ENCODE data around the gene CSGALNACT2. TPM values are rescaled to one million over a fixed set of nuclear protein-coding genes. Genes with fewer than 3 reads are reported as not detected.

Gene CSGALNACT2
- total and polyA plus RNA-seq, 2 of the 13 experiments (the other 11 are each of a cell fraction or from before 2014, with no cell fraction given), result 3.3 to 7.1 TPM

DNA sequence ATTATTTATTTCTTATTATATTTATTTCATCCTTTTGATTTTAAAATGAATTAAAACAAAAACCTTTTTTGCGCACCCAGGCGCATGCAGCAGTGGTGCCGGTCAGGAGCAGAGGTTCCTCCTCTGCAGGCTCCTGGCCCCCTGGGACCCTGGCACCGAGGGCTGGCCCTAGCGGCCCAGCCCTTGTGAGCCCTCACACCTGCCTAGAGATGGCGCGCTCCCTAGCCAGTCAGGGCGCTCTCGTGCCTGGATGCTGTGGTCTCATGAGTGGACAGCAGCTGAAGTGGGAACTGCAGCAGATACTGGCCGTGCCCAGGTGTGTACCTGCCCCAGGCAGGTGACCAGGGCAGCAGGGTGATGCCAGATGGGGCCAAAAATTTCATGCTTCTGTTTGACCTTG lies 47.6 kb upstream of the CSGALNACT2 start (continued):
- TF ChIP-seq TCF12 (IDR thresholded peaks at IDR 0.05), result no peak
- TF ChIP-seq TCF12 (CRISPR knock-in tag; IDR thresholded peaks at IDR 0.05), result no peak
- no peak for TF ChIP-seq HDAC2 (CRISPR knock-in tag; IDR thresholded peaks at IDR 0.05)
- TF ChIP-seq, protein P1, sequence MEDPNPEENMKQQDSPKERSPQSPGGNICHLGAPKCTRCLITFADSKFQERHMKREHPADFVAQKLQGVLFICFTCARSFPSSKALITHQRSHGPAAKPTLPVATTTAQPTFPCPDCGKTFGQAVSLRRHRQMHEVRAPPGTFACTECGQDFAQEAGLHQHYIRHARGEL (CRISPR knock-in tag; IDR thresholded peaks at IDR 0.05), result no peak
- no peak for TF ChIP-seq ZNF230 (CRISPR knock-in tag; IDR thresholded peaks at IDR 0.05)
- no peak for TF ChIP-seq FOSL1 (CRISPR knock-in tag; IDR thresholded peaks at IDR 0.05; ENCODE audit: borderline replicate concordance)

DNA sequence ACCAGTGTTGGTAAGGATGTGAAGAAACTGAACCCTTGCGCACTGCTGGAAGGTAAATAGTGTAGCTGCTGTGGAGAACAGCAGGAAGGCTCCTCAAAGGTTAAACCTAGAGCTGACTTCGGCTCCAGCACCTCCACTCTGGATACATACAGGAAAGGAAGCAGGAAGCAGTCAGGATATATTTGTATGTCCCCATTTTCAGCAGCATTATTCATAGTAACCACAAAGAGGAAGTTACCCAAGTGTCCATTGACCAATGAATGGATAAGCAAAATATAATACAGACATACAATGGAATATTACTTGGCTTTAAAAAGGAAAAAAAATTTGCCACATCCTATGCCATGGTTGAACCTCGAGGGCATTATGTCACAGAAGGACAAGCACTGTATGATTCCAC lies 46.4 kb upstream of the CSGALNACT2 start:
- Histone ChIP-seq H3K27ac (ENCODE audit: extremely low read length, insufficient read depth, low read length) (no peak overlapping the region), H2AFZ (ENCODE audit: low read length) (no peak overlapping the region), H3K9me3 (ENCODE audit: low read length) (no peaks in the 10 kb centered on the region), H3K4me3 (replicated peaks in 1 of 3; ENCODE audit: insufficient read depth in 1 of 3, low read depth in 2 of 3, low read length in 3 of 3) (no peak overlapping the region), H3K36me3 (replicated peaks in 1 of 2; ENCODE audit: control insufficient read depth in 1 of 2, insufficient read depth in 2 of 2, low read length in 2 of 2) (no peaks in the 10 kb centered on the region), H4K20me1 (ENCODE audit: insufficient read depth, low read length) (no peaks in the 10 kb centered on the region), H3K4me2 (ENCODE audit: low read depth, low read length) (no peak overlapping the region), H3K4me1 (ENCODE audit: insufficient read depth, low read length) (no peaks in the 10 kb centered on the region), H3K9ac (ENCODE audit: insufficient read depth, low read depth, low read length) (no peak overlapping the region), H3K27me3 (ENCODE audit: control insufficient read depth in 1 of 2, insufficient read depth in 2 of 2, low read length in 2 of 2) (peaks cover 5 to 38% of the 10 kb centered on the region in 2 experiments; a peak in 4 of 5 replicates), H3K79me2 (ENCODE audit: insufficient read depth, low read length) (no peaks in the 10 kb centered on the region)
- ATAC-seq, result no peak
- CTCF ChIA-PET (ENCODE audit: low intra/inter-chr PET ratio, low total read pairs), result no interaction called here
- in situ Hi-C loops (cut with HindIII; ENCODE audit: extremely low pct_ligation_motif_present, low pct_unique_long_range_greater_than_20kb), result no loop called here
- BruUV-seq (replicated peaks), result no TSS peak
- intact Hi-C loops (cut with micrococcal nuclease; ENCODE audit: unreplicated experiment), result no loop called here
- WGBS (ENCODE audit: low lambda C conversion rate), result 5% methylated on average over 3 of the region's 3 CpGs
- POLR2A ChIA-PET, result no interaction called here
- TF ChIP-seq ZFY (CRISPR knock-in tag; IDR thresholded peaks at IDR 0.05) (no peak), NFATC3 (CRISPR knock-in tag; IDR thresholded peaks at IDR 0.05) (no peak), ZNF34 (CRISPR knock-in tag; IDR thresholded peaks at IDR 0.05; ENCODE audit: borderline replicate concordance) (no peak), PITX1 (CRISPR knock-in tag; IDR thresholded peaks at IDR 0.05) (no peak), GATAD1 (CRISPR knock-in tag; IDR thresholded peaks at IDR 0.05) (no peak), ZBTB38 (CRISPR knock-in tag; IDR thresholded peaks at IDR 0.05) (no peak)
- TF ChIP-seq, protein P2, sequence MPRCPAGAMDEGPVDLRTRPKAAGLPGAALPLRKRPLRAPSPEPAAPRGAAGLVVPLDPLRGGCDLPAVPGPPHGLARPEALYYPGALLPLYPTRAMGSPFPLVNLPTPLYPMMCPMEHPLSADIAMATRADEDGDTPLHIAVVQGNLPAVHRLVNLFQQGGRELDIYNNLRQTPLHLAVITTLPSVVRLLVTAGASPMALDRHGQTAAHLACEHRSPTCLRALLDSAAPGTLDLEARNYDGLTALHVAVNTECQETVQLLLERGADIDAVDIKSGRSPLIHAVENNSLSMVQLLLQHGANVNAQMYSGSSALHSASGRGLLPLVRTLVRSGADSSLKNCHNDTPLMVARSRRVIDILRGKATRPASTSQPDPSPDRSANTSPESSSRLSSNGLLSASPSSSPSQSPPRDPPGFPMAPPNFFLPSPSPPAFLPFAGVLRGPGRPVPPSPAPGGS (CRISPR knock-in tag; IDR thresholded peaks at IDR 0.05), result no peak
- FAIRE-seq, result no peak
- DNase-seq (ENCODE audit: low spot score), result no peak

Measured in HepG2 (cell line).